NB4 (cell line): Measurements from ENCODE around the gene NTRK3.

ENCODE experiments used
- DNase-seq: peaks from one replicate; pipeline ENCODE4 v3.0.0; 2010; ENCODE audit warnings: low read depth
- H3K4me3 ChIP-seq: one replicate; pipeline ENCODE4 v1.5.1; 2011; ENCODE audit warnings: mild to moderate bottlenecking, low read depth, low read length, moderate library complexity
- CTCF ChIP-seq: IDR thresholded peaks from one replicate; pipeline ENCODE4 v1.5.1; 2012; ENCODE audit warnings: low read depth, low read length
- MAX ChIP-seq: IDR thresholded peaks from 2 replicates; pipeline ENCODE4 v1.6.1; 2011; ENCODE audit warnings: low read depth, low read length
- MYC ChIP-seq: IDR thresholded peaks from 2 replicates; pipeline ENCODE4 v1.6.1; 2011; ENCODE audit warnings: low read depth, low read length
- POLR2A ChIP-seq: IDR thresholded peaks from 2 replicates; pipeline ENCODE4 v1.6.1; 2011; ENCODE audit warnings: mild to moderate bottlenecking; ENCODE audit not compliant: insufficient read length; ENCODE audit errors: extremely low read depth

NTRK3 gene

GRCh38 chr15:87961851-87962420, 294.6 kb downstream of the NTRK3 start:
- DNase-seq = no peak
- TF ChIP-seq CTCF (no peak), POLR2A (no peak), MAX (no peak), MYC (no peak)
- H3K4me3 ChIP-seq = no peak overlapping the region

DNA sequence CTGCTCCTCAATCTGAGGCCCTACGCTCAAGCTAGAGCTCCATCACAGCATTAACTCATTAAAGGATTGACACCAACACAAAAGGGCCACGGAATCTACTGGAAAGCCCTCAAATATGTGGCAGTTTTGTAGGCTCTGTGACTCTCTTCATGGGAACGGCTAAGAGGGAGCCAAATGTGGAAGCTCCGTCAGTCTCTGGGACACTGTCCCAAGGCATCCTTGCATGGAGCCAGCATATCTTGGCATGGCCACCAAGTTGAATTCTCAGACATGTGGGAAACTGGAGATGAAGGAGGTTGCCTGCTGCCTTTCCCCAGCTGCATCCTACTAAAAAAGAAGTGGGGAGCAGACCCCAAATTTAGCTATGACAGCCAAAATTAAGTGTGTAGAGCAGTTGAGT, 296.9 kb downstream of the NTRK3 start:
- TF ChIP-seq MAX = no peak
- TF ChIP-seq CTCF = no peak
- TF ChIP-seq POLR2A = no peak
- no peak for TF ChIP-seq MYC
- no peak for DNase-seq
- no peak overlapping the region for H3K4me3 ChIP-seq

GRCh38 chr15:87959080-87959479, 297.5 kb downstream of the NTRK3 start:
- no peak overlapping the region for H3K4me3 ChIP-seq
- TF ChIP-seq MYC (no peak), CTCF (no peak), POLR2A (no peak), MAX (no peak)
- peak; percentile 4 for DNase-seq

DNA sequence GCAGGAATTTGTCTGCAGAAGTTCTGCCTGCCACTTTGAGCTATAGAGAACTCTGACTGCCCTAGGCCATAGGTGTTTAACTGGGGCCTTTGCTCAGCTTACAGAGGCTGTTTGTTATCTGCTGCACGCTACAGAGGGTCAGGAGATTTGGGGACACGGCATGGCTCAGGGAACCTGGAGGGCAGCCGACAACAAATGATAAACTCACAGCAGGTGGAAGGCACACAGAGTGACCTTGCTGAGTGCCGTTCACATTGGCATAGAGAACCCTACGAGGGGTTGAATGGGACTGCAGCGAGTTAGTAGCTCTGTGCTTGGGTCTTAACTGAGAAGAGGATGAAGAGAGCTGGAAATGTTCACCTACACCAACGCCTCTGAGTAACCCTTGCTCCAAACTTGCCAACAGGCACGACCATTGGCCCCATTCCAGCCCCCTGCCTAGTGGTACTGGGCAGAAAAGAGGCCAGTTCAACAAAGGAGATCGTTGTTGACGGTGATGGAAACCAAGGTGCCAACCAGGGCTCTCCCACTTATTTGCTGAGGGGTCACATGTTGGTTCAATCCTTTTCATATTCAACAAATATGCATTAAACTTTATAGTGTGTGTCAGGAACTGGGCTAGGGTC, 301.1 kb downstream of the NTRK3 start:
- TF ChIP-seq POLR2A = no peak
- no peak for TF ChIP-seq MYC
- TF ChIP-seq MAX = no peak
- TF ChIP-seq CTCF = no peak
- no peak for DNase-seq
- no peak overlapping the region for H3K4me3 ChIP-seq

DNA sequence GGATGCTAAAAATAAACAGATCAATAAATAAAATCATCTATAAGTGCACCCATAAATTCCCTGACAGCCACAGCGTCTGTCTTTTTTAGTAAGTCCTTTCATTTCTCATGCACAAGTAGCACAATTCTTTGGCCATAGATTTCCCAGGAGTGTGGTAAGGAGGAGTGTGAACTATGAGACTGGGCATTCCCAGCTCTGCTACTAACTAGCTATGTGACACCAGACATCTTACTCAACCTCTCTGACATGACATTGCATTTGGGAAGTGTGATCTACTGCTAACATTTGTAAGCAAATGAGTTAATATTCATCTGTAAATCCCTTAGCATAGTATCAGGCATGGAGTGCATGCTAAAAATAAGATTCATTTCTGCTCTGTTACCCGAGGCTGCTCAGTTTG, 301.7 kb downstream of the NTRK3 start:
- TF ChIP-seq MYC (no peak), CTCF (no peak), MAX (no peak)
- H3K4me3 ChIP-seq = no peak overlapping the region
- no peak for DNase-seq
